SK-N-SH (cell line): ENCODE measurements around the gene SLC16A13.
"Not testable (repeated sequence)": the region's sequence is repeated elsewhere in the genome, so short reads cannot be mapped to it uniquely, and the experiment has no call there.

Experiments
- CHD2 ChIP-seq: fragments of 150-350 bp; IDR thresholded peaks from 2 replicates; pipeline ENCODE4 v1.6.1; 2018; ENCODE audit warnings: low read length; ENCODE audit not compliant: partially characterized antibody
- POLR2AphosphoS5 ChIP-seq: IDR thresholded peaks from 2 replicates; pipeline ENCODE4 v1.6.1; 2012; ENCODE audit warnings: low read depth, low read length
- TAF1 ChIP-seq: IDR thresholded peaks from 2 replicates; pipeline ENCODE4 v1.6.1; 2012; ENCODE audit warnings: low read depth, mild to moderate bottlenecking, low read length, moderate library complexity, borderline replicate concordance
- TF ChIP-seq, protein P1 (sequence below): IDR thresholded peaks from 2 replicates; pipeline ENCODE4 v1.6.1; 2012; ENCODE audit warnings: mild to moderate bottlenecking, low read depth, low read length, moderate library complexity

DNA sequence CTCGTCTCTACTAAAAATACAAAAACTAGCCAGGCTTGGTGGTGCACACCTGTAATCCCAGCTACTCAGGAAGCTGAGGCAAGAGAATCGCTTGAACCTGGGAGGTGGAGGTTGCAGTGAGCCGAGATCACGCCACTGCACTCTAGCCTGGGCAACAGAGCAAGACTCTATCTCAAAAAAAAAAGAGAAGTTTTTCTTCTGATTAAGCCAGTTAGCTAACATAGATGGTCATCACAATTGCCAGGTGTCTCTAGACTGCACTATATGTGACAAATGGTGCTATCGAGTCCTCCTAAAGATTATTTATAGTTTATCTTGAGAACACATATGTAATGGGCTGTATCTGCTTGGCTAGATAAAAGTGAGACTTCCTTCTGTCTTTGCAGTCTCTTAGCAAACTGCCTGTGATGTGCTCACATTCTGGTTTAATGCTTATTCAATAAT, 42.2 kb upstream of the SLC16A13 start:
- not testable (repeated sequence) for TF ChIP-seq CHD2, TAF1, POLR2AphosphoS5
- TF ChIP-seq, protein P1, sequence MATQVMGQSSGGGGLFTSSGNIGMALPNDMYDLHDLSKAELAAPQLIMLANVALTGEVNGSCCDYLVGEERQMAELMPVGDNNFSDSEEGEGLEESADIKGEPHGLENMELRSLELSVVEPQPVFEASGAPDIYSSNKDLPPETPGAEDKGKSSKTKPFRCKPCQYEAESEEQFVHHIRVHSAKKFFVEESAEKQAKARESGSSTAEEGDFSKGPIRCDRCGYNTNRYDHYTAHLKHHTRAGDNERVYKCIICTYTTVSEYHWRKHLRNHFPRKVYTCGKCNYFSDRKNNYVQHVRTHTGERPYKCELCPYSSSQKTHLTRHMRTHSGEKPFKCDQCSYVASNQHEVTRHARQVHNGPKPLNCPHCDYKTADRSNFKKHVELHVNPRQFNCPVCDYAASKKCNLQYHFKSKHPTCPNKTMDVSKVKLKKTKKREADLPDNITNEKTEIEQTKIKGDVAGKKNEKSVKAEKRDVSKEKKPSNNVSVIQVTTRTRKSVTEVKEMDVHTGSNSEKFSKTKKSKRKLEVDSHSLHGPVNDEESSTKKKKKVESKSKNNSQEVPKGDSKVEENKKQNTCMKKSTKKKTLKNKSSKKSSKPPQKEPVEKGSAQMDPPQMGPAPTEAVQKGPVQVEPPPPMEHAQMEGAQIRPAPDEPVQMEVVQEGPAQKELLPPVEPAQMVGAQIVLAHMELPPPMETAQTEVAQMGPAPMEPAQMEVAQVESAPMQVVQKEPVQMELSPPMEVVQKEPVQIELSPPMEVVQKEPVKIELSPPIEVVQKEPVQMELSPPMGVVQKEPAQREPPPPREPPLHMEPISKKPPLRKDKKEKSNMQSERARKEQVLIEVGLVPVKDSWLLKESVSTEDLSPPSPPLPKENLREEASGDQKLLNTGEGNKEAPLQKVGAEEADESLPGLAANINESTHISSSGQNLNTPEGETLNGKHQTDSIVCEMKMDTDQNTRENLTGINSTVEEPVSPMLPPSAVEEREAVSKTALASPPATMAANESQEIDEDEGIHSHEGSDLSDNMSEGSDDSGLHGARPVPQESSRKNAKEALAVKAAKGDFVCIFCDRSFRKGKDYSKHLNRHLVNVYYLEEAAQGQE = not testable (repeated sequence)
